Liver (tissue), 9 donors: Measurements from ENCODE around the gene DNAJA2. TPM values are rescaled to one million over a fixed set of nuclear protein-coding genes. Genes with fewer than 3 reads are reported as not detected.

Experiments used
- DNase-seq: peaks from one replicate; pipeline ENCODE4 v3.0.0-alpha.2; 2017; ENCODE audit warnings: low spot score
- H3K27ac ChIP-seq, 2 donors: one replicate each; pipeline ENCODE4 v1.7.0; 2013; ENCODE audit warnings: inconsistent platforms in 2 of 2, low read length in 2 of 2, control low read depth in 1 of 2, low read depth in 1 of 2, mild to moderate bottlenecking in 1 of 2
- H3K27me3 ChIP-seq, 4 donors: one replicate each; pipeline versions ENCODE4 v1.6.1 to v1.7.0; 2013; ENCODE audit warnings: low read length in 3 of 4, inconsistent platforms in 1 of 4, mild to moderate bottlenecking in 1 of 4, moderate library complexity in 1 of 4; ENCODE audit not compliant: control insufficient read depth in 4 of 4, insufficient read depth in 4 of 4
- H3K36me3 ChIP-seq, 4 donors: one replicate each; pipeline versions ENCODE4 v1.6.1 to v1.7.0; 2013; ENCODE audit warnings: low read length in 3 of 4, mild to moderate bottlenecking in 3 of 4, low read depth in 1 of 4, moderate library complexity in 1 of 4; ENCODE audit not compliant: control insufficient read depth in 4 of 4, insufficient read depth in 3 of 4
- H3K4me1 ChIP-seq, 4 donors: one replicate each; pipeline versions ENCODE4 v1.6.1 to v1.7.0; 2013; ENCODE audit warnings: low read length in 3 of 4, mild to moderate bottlenecking in 3 of 4, moderate library complexity in 1 of 4; ENCODE audit not compliant: control insufficient read depth in 4 of 4, insufficient read depth in 4 of 4
- H3K4me3 ChIP-seq, 3 donors: one replicate each; pipeline versions ENCODE4 v1.6.1 to v1.7.0; 2013; ENCODE audit warnings: low read length in 3 of 3, control low read depth in 1 of 3, low read depth in 1 of 3, mild to moderate bottlenecking in 1 of 3
- H3K9ac ChIP-seq, 2 donors: one replicate each; pipeline ENCODE4 v1.7.0; 2013; ENCODE audit warnings: low read length in 2 of 2, mild to moderate bottlenecking in 2 of 2, moderate library complexity in 2 of 2, control low read depth in 1 of 2, low read depth in 1 of 2
- H3K9me3 ChIP-seq, 4 donors: one replicate each; pipeline versions ENCODE4 v1.6.1 to v1.7.0; 2013; ENCODE audit warnings: low read length in 3 of 4; ENCODE audit not compliant: control insufficient read depth in 4 of 4
- EGR1 ChIP-seq, 2 donors: IDR thresholded peaks; 2 replicates each; pipeline ENCODE4 v1.6.1; 2016 to 2018; ENCODE audit warnings: antibody characterized with exemption in 2 of 2, low read depth in 2 of 2
- FOXA1 ChIP-seq: IDR thresholded peaks from 2 replicates; pipeline ENCODE4 v1.6.1; 2016; ENCODE audit warnings: antibody characterized with exemption
- FOXA2 ChIP-seq: IDR thresholded peaks from 2 replicates; pipeline ENCODE4 v1.6.1; 2016; ENCODE audit warnings: antibody characterized with exemption
- GABPA ChIP-seq, 2 donors: IDR thresholded peaks in 1 of 2; conservative IDR thresholded peaks in 1 of 2; 2 replicates each; pipeline ENCODE4 v1.6.1; 2016; ENCODE audit warnings: antibody characterized with exemption in 2 of 2, mild to moderate bottlenecking in 1 of 2, moderate library complexity in 1 of 2
- HNF4A ChIP-seq, 2 donors: conservative IDR thresholded peaks; 2 replicates each; pipeline ENCODE4 v1.6.1; 2016; ENCODE audit warnings: antibody characterized with exemption in 2 of 2, mild to moderate bottlenecking in 2 of 2
- HNF4G ChIP-seq: IDR thresholded peaks from 2 replicates; pipeline ENCODE4 v1.6.1; 2016; ENCODE audit warnings: antibody characterized with exemption
- JUND ChIP-seq, 2 donors: IDR thresholded peaks; 2 replicates each; pipeline ENCODE4 v1.6.1; 2016; ENCODE audit warnings: antibody characterized with exemption in 2 of 2
- NR2F2 ChIP-seq: IDR thresholded peaks from 2 replicates; pipeline ENCODE4 v1.6.1; 2016; ENCODE audit warnings: antibody characterized with exemption
- RAD21 ChIP-seq, 2 donors: IDR thresholded peaks; 2 replicates each; pipeline ENCODE4 v1.6.1; 2016; ENCODE audit warnings: antibody characterized with exemption in 2 of 2, mild to moderate bottlenecking in 2 of 2
- RXRA ChIP-seq, 2 donors: IDR thresholded peaks; 2 replicates each; pipeline ENCODE4 v1.6.1; 2017 to 2018; ENCODE audit warnings: antibody characterized with exemption in 2 of 2, mild to moderate bottlenecking in 1 of 2
- SP1 ChIP-seq: IDR thresholded peaks from 2 replicates; pipeline ENCODE4 v1.6.1; 2018; ENCODE audit warnings: antibody characterized with exemption, mild to moderate bottlenecking
- TAF1 ChIP-seq: conservative IDR thresholded peaks from 2 replicates; pipeline ENCODE4 v1.6.1; 2016; ENCODE audit warnings: antibody characterized with exemption, mild to moderate bottlenecking
- YY1 ChIP-seq: IDR thresholded peaks from 2 replicates; pipeline ENCODE4 v1.6.1; 2016; ENCODE audit warnings: antibody characterized with exemption, mild to moderate bottlenecking
- WGBS: extraction: QIAGEN DNeasy Blood & Tissue Kit; methylation state at CpG from one replicate; pipeline ENCODE4 v1.1.7; 2013; 5-methylcytosine and 5-hydroxymethylcytosine counted together
- polyA plus RNA-seq, 2 donors: library from polyadenylated mRNA; stranded (reverse) in 1 of 2; unstranded in 1 of 2; fragments of 200-250 nt in 1 of 2; fragments of >200 nt in 1 of 2; fragmentation: Nextera tagmentation in 1 of 2; extraction: Ambion mirVana in 1 of 2; gene quantifications; one replicate each; pipeline versions ENCODE4 v1.2.1 to v1.2.3, GENCODE V29; 2013 to 2015
- total RNA-seq, 2 donors: library from RNA; depleted of rRNA; stranded (reverse); fragments of >200 nt; gene quantifications; one replicate each; pipeline ENCODE4 v1.2.3, GENCODE V29; 2014
- TF ChIP-seq, protein P1 (sequence below): IDR thresholded peaks from 2 replicates; pipeline ENCODE4 v1.6.1; 2016; ENCODE audit warnings: antibody characterized with exemption, mild to moderate bottlenecking
- TF ChIP-seq, protein P2 (sequence below): IDR thresholded peaks from 2 replicates; pipeline ENCODE4 v1.6.1; 2016; ENCODE audit warnings: antibody characterized with exemption
- TF ChIP-seq, protein P3 (sequence below): IDR thresholded peaks from 2 replicates; pipeline ENCODE4 v1.6.1; 2016; ENCODE audit warnings: antibody characterized with exemption
- TF ChIP-seq, protein P4 (sequence below): fragments of 150-350 bp; IDR thresholded peaks from 2 replicates; pipeline ENCODE4 v1.5.1; 2017; ENCODE audit warnings: improper control_type of control experiment, low read depth, low read length; ENCODE audit not compliant: missing input control
- TF ChIP-seq, protein P5 (sequence below): IDR thresholded peaks from 2 replicates; pipeline ENCODE4 v1.6.1; 2016; ENCODE audit warnings: antibody characterized with exemption
- donor health status: healthy.
- donor health status: healthy.
- donor health status: healthy.
- donor health status: healthy.
- donor health status: healthy.

The DNAJA2 gene
- total and polyA plus RNA-seq, 4 donors = 22.7 to 32.8 (median 25.5) TPM

DNA sequence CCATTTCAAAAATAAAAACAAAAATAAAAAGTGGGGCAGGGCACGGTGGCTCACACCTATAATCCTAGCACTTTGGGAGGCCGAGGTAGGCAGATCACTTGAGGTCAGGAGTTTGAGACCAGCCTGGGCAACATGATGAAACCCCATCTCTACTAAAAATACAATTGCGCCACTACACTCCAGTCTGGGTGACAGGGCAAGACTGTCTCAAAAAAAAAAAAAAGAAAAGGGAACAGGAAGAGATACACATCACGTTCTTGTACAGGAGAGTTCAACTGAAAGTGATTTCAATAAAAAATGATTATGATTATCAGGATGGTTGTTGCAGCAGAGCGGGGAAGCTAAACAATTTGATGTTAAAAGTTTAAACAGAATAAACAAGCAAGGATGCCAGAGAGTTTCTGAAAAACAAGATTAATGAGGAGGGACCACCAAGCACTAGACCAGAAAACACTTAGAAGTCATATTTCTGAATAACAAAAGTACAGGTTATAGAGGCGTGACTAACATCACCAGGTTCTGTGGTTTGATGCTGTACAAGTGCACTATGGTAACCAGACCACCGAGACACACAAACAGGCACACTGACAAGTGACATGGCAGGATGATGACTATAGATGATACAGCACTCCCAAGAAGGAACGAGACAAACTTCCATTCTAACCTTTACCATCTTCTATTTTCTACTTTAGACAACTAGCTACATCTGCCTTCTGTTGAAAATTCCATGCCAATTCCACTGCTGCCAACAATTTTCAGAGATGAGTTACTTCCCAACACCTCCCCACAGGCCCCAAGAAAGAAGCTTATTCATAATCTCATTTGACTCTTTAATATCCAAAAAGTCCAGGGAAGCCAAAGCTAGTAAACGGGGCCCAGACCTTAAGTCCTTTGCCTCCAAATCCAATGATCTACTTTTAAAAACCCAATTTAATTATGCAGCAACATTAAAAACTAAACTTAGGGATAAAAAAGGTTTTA lies 11.8 kb downstream of the DNAJA2 start:
- H3K9ac ChIP-seq = peak overlapping the region in 1 of 2 donors; percentile 27
- no peaks in the 10 kb centered on the region for H3K9me3 ChIP-seq
- peaks cover 20 to 89% (median 68%) of the 10 kb centered on the region in 4 donors for H3K36me3 ChIP-seq
- 80% methylated on average over 9 of the region's 9 CpGs for WGBS
- no peaks in the 10 kb centered on the region for H3K4me1 ChIP-seq
- TF ChIP-seq, protein P1, sequence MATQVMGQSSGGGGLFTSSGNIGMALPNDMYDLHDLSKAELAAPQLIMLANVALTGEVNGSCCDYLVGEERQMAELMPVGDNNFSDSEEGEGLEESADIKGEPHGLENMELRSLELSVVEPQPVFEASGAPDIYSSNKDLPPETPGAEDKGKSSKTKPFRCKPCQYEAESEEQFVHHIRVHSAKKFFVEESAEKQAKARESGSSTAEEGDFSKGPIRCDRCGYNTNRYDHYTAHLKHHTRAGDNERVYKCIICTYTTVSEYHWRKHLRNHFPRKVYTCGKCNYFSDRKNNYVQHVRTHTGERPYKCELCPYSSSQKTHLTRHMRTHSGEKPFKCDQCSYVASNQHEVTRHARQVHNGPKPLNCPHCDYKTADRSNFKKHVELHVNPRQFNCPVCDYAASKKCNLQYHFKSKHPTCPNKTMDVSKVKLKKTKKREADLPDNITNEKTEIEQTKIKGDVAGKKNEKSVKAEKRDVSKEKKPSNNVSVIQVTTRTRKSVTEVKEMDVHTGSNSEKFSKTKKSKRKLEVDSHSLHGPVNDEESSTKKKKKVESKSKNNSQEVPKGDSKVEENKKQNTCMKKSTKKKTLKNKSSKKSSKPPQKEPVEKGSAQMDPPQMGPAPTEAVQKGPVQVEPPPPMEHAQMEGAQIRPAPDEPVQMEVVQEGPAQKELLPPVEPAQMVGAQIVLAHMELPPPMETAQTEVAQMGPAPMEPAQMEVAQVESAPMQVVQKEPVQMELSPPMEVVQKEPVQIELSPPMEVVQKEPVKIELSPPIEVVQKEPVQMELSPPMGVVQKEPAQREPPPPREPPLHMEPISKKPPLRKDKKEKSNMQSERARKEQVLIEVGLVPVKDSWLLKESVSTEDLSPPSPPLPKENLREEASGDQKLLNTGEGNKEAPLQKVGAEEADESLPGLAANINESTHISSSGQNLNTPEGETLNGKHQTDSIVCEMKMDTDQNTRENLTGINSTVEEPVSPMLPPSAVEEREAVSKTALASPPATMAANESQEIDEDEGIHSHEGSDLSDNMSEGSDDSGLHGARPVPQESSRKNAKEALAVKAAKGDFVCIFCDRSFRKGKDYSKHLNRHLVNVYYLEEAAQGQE = no peak
- no peak for TF ChIP-seq SP1
- TF ChIP-seq FOXA1 = no peak
- TF ChIP-seq, protein P2, sequence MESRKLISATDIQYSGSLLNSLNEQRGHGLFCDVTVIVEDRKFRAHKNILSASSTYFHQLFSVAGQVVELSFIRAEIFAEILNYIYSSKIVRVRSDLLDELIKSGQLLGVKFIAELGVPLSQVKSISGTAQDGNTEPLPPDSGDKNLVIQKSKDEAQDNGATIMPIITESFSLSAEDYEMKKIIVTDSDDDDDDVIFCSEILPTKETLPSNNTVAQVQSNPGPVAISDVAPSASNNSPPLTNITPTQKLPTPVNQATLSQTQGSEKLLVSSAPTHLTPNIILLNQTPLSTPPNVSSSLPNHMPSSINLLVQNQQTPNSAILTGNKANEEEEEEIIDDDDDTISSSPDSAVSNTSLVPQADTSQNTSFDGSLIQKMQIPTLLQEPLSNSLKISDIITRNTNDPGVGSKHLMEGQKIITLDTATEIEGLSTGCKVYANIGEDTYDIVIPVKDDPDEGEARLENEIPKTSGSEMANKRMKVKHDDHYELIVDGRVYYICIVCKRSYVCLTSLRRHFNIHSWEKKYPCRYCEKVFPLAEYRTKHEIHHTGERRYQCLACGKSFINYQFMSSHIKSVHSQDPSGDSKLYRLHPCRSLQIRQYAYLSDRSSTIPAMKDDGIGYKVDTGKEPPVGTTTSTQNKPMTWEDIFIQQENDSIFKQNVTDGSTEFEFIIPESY = no peak
- no peak for TF ChIP-seq FOXA2
- no peak for TF ChIP-seq GABPA (IDR thresholded peaks at IDR 0.05 in 1 of 2, conservative IDR thresholded peaks at IDR 0.05 in 1 of 2)
- TF ChIP-seq HNF4G = no peak
- TF ChIP-seq, protein P3, sequence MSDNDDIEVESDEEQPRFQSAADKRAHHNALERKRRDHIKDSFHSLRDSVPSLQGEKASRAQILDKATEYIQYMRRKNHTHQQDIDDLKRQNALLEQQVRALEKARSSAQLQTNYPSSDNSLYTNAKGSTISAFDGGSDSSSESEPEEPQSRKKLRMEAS = no peak
- TF ChIP-seq, protein P4, sequence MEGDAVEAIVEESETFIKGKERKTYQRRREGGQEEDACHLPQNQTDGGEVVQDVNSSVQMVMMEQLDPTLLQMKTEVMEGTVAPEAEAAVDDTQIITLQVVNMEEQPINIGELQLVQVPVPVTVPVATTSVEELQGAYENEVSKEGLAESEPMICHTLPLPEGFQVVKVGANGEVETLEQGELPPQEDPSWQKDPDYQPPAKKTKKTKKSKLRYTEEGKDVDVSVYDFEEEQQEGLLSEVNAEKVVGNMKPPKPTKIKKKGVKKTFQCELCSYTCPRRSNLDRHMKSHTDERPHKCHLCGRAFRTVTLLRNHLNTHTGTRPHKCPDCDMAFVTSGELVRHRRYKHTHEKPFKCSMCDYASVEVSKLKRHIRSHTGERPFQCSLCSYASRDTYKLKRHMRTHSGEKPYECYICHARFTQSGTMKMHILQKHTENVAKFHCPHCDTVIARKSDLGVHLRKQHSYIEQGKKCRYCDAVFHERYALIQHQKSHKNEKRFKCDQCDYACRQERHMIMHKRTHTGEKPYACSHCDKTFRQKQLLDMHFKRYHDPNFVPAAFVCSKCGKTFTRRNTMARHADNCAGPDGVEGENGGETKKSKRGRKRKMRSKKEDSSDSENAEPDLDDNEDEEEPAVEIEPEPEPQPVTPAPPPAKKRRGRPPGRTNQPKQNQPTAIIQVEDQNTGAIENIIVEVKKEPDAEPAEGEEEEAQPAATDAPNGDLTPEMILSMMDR = no peak
- TF ChIP-seq, protein P5, sequence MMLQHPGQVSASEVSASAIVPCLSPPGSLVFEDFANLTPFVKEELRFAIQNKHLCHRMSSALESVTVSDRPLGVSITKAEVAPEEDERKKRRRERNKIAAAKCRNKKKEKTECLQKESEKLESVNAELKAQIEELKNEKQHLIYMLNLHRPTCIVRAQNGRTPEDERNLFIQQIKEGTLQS = no peak
- no peak for TF ChIP-seq RAD21 (IDR thresholded peaks at IDR 0.05)
- no peak for TF ChIP-seq TAF1
- TF ChIP-seq JUND (IDR thresholded peaks at IDR 0.05) = no peak
- TF ChIP-seq HNF4A (conservative IDR thresholded peaks at IDR 0.05) = no peak
- no peak for TF ChIP-seq NR2F2
- no peak for TF ChIP-seq RXRA (IDR thresholded peaks at IDR 0.05)
- no peak for TF ChIP-seq EGR1 (IDR thresholded peaks at IDR 0.05; ENCODE audit: low read depth in 2 of 2)
- no peak for TF ChIP-seq YY1
- no peak overlapping the region for H3K27ac ChIP-seq
- H3K27me3 ChIP-seq = no peaks in the 10 kb centered on the region
- no peak for DNase-seq
- H3K4me3 ChIP-seq = no peak overlapping the region
